ENCODE results near the gene PREX1.

Gene PREX1

DNA sequence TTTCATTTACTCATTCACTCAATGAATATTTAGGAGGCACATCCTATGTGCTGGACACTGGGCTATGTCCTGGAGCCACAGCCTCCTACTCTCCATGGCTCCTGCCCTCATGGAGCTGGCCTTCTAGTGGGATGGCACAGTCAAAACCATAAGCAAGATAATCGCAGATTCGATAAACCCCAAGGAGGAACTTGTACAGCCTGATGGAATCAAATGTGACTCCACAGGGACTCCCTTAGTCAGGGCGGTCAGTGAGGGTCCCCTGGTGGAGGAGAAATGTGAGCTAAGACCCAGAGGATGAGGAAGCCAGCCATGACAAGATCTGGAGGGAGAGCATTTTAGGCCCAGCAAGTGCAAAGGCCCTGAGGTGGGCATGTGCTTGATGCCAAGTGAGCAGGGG is 211.9 kb downstream of the PREX1 start:
- no peak overlapping the region for H3K27ac ChIP-seq (replicated peaks)
- H3K27me3 ChIP-seq (ENCODE audit: insufficient read depth, poor library complexity, severe bottlenecking): no peaks in the 10 kb centered on the region
- TF ChIP-seq, protein P1, sequence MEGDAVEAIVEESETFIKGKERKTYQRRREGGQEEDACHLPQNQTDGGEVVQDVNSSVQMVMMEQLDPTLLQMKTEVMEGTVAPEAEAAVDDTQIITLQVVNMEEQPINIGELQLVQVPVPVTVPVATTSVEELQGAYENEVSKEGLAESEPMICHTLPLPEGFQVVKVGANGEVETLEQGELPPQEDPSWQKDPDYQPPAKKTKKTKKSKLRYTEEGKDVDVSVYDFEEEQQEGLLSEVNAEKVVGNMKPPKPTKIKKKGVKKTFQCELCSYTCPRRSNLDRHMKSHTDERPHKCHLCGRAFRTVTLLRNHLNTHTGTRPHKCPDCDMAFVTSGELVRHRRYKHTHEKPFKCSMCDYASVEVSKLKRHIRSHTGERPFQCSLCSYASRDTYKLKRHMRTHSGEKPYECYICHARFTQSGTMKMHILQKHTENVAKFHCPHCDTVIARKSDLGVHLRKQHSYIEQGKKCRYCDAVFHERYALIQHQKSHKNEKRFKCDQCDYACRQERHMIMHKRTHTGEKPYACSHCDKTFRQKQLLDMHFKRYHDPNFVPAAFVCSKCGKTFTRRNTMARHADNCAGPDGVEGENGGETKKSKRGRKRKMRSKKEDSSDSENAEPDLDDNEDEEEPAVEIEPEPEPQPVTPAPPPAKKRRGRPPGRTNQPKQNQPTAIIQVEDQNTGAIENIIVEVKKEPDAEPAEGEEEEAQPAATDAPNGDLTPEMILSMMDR (IDR thresholded peaks at IDR 0.05; ENCODE audit: insufficient read depth, low read length): no peak
- TF ChIP-seq POLR2AphosphoS5 (IDR thresholded peaks at IDR 0.05; ENCODE audit: low read depth) (no peak), SPI1 (IDR thresholded peaks at IDR 0.05; ENCODE audit: borderline replicate concordance, low read depth) (no peak), GABPA (IDR thresholded peaks at IDR 0.05; ENCODE audit: low read depth) (no peak)
- TF ChIP-seq, protein P2, sequence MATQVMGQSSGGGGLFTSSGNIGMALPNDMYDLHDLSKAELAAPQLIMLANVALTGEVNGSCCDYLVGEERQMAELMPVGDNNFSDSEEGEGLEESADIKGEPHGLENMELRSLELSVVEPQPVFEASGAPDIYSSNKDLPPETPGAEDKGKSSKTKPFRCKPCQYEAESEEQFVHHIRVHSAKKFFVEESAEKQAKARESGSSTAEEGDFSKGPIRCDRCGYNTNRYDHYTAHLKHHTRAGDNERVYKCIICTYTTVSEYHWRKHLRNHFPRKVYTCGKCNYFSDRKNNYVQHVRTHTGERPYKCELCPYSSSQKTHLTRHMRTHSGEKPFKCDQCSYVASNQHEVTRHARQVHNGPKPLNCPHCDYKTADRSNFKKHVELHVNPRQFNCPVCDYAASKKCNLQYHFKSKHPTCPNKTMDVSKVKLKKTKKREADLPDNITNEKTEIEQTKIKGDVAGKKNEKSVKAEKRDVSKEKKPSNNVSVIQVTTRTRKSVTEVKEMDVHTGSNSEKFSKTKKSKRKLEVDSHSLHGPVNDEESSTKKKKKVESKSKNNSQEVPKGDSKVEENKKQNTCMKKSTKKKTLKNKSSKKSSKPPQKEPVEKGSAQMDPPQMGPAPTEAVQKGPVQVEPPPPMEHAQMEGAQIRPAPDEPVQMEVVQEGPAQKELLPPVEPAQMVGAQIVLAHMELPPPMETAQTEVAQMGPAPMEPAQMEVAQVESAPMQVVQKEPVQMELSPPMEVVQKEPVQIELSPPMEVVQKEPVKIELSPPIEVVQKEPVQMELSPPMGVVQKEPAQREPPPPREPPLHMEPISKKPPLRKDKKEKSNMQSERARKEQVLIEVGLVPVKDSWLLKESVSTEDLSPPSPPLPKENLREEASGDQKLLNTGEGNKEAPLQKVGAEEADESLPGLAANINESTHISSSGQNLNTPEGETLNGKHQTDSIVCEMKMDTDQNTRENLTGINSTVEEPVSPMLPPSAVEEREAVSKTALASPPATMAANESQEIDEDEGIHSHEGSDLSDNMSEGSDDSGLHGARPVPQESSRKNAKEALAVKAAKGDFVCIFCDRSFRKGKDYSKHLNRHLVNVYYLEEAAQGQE (IDR thresholded peaks at IDR 0.05; ENCODE audit: insufficient replicate concordance, low read depth): no peak
- H3K4me3 ChIP-seq (replicated peaks; ENCODE audit: insufficient read depth, low read length): no peak overlapping the region
- no peak for DNase-seq (ENCODE audit: low read depth in 1 of 2, low spot score in 1 of 2)

DNA sequence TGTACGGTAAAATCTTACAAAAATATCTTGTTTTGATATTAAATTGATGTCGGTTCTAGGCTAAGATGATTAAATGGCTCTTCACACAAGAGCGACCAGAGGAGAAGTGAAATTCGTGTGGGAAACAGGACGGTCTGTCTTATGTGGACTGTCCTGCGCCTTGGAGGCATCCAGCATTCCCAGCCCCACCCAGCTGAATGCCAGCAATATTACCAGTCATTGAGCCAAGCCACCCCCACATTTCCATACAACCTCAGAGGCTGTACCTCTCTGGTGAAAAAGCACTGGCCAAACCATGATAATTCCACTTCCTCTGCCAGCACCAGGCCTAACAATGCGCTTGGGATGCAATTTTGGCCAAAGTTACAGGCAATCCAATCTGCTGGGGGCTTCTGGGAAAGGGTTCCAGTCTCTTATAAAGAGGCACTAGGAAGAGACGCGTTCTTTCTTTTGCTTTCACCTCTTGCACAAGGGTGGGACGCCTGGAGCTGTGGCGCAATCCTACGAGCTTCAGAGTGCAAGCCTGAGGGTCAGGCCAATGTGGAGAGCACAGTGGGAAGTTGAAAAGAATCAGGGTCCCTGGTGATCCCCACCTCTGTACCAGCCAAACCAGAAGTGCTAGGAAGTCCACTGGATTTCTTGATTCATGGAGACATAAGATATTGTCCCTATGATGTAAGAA is 213.1 kb downstream of the PREX1 start:
- TF ChIP-seq SPI1 (IDR thresholded peaks at IDR 0.05; ENCODE audit: borderline replicate concordance, low read depth) (no peak), POLR2AphosphoS5 (IDR thresholded peaks at IDR 0.05; ENCODE audit: low read depth) (no peak), GABPA (IDR thresholded peaks at IDR 0.05; ENCODE audit: low read depth) (no peak)
- TF ChIP-seq, protein P2 (IDR thresholded peaks at IDR 0.05; ENCODE audit: insufficient replicate concordance, low read depth): no peak
- TF ChIP-seq, protein P1 (IDR thresholded peaks at IDR 0.05; ENCODE audit: insufficient read depth, low read length): no peak
- no peaks in the 10 kb centered on the region for H3K27me3 ChIP-seq (ENCODE audit: insufficient read depth, poor library complexity, severe bottlenecking)
- H3K4me3 ChIP-seq (replicated peaks; ENCODE audit: insufficient read depth, low read length): no peak overlapping the region
- DNase-seq (ENCODE audit: low read depth in 1 of 2, low spot score in 1 of 2): no peak
- H3K27ac ChIP-seq (replicated peaks): no peak overlapping the region

DNA sequence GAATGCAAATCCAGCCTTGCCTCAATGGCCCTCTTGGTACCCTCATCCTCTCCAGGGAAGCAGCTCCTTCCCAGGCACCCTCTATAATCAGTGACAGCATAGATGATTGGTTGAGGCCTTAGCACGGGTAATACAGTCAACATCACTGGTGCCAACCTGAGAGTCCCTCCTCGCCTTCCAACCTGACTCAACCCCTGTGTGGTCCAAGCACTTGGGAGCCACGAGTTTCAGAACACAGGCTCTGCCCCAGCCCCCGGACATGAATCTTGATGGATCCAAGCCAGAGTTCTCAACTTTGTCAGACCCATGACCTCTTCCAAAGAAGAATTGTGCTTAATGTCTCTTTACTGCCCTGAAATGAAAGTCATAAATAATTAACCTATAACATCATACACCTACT is 213.9 kb downstream of the PREX1 start:
- H3K27ac ChIP-seq (replicated peaks): no peak overlapping the region
- TF ChIP-seq, protein P2 (IDR thresholded peaks at IDR 0.05; ENCODE audit: insufficient replicate concordance, low read depth): no peak
- no peak for TF ChIP-seq SPI1 (IDR thresholded peaks at IDR 0.05; ENCODE audit: borderline replicate concordance, low read depth)
- TF ChIP-seq POLR2AphosphoS5 (IDR thresholded peaks at IDR 0.05; ENCODE audit: low read depth): no peak
- TF ChIP-seq GABPA (IDR thresholded peaks at IDR 0.05; ENCODE audit: low read depth): no peak
- TF ChIP-seq, protein P1 (IDR thresholded peaks at IDR 0.05; ENCODE audit: insufficient read depth, low read length): no peak
- no peak for DNase-seq (ENCODE audit: low read depth in 1 of 2, low spot score in 1 of 2)
- H3K4me3 ChIP-seq (replicated peaks; ENCODE audit: insufficient read depth, low read length): no peak overlapping the region
- no peaks in the 10 kb centered on the region for H3K27me3 ChIP-seq (ENCODE audit: insufficient read depth, poor library complexity, severe bottlenecking)

Data from HL-60 (cell line).